GM12878 (cell line): ENCODE data around the gene MEX3D. TPM values are rescaled to one million over a fixed set of nuclear protein-coding genes. Genes with fewer than 3 reads are reported as not detected.

Experiments used
- ASH2L ChIP-seq: fragments of 300-600, 200-600 bp; sonication (generic); IDR thresholded peaks from 2 replicates; pipeline ENCODE4 v1.6.1; 2017; ENCODE audit warnings: low read depth, mild to moderate bottlenecking, borderline replicate concordance
- CEBPZ ChIP-seq: fragments of 150-350 bp; IDR thresholded peaks from 2 replicates; pipeline ENCODE4 v1.6.1; 2016; ENCODE audit warnings: low read depth, low read length
- CHD4 ChIP-seq: fragments of 200-600 bp; sonication (generic); IDR thresholded peaks from 2 replicates; pipeline ENCODE4 v1.6.1; 2016; ENCODE audit warnings: mild to moderate bottlenecking
- EP300 ChIP-seq, 2 experiments: fragments of 150-350 bp in 1 of 2; IDR thresholded peaks; 2 replicates each; pipeline ENCODE4 v1.6.1; 2011 to 2012; ENCODE audit warnings: low read depth in 2 of 2, low read length in 2 of 2, borderline replicate concordance in 1 of 2, improper control_type of control experiment in 1 of 2, inconsistent platforms in 1 of 2; ENCODE audit not compliant: control insufficient read depth in 1 of 2
- FOXM1 ChIP-seq: IDR thresholded peaks from 2 replicates; pipeline ENCODE4 v1.6.1; 2012; ENCODE audit warnings: low read depth, mild to moderate bottlenecking, inconsistent platforms, low read length, moderate library complexity
- MLLT1 ChIP-seq: fragments of 450-650 bp; IDR thresholded peaks from 2 replicates; pipeline ENCODE4 v1.6.1; 2016; ENCODE audit warnings: mild to moderate bottlenecking
- NFXL1 ChIP-seq: fragments of 450-650 bp; IDR thresholded peaks from 2 replicates; pipeline ENCODE4 v1.6.1; 2017; ENCODE audit warnings: antibody characterized with exemption, mild to moderate bottlenecking, borderline replicate concordance
- NFYB ChIP-seq: IDR thresholded peaks from 2 replicates; pipeline ENCODE4 v1.6.1; 2011; ENCODE audit warnings: low read depth, mild to moderate bottlenecking, low read length, improper control_type of control experiment, moderate library complexity; ENCODE audit not compliant: insufficient read depth
- NRF1 ChIP-seq: conservative IDR thresholded peaks from 2 replicates; pipeline ENCODE4 v1.6.1; 2011; ENCODE audit warnings: mild to moderate bottlenecking, low read depth, low read length, improper control_type of control experiment
- PAX5 ChIP-seq: IDR thresholded peaks from 2 replicates; pipeline ENCODE4 v1.6.1; 2011; ENCODE audit warnings: low read depth, low read length, borderline replicate concordance
- POU2F2 ChIP-seq: IDR thresholded peaks from 3 replicates; pipeline ENCODE4 v1.6.1; 2011; ENCODE audit warnings: low read depth, mild to moderate bottlenecking, low read length, borderline replicate concordance
- PRDM15 ChIP-seq: fragments of 450-650 bp; formaldehyde crosslinking; IDR thresholded peaks from 2 replicates; pipeline ENCODE4 v1.4.0; 2020; ENCODE audit warnings: mild to moderate bottlenecking, moderate library complexity
- RFX5 ChIP-seq: IDR thresholded peaks from 2 replicates; pipeline ENCODE4 v1.6.1; 2011; ENCODE audit warnings: low read depth, low read length, improper control_type of control experiment
- SIN3A ChIP-seq: IDR thresholded peaks from 2 replicates; pipeline ENCODE4 v1.6.1; 2012; ENCODE audit warnings: low read depth, low read length, improper control_type of control experiment
- TARDBP ChIP-seq: IDR thresholded peaks from 2 replicates; pipeline ENCODE4 v1.6.1; 2016; ENCODE audit warnings: borderline replicate concordance
- YY1 ChIP-seq: IDR thresholded peaks from 2 replicates; pipeline ENCODE4 v1.6.1; 2011; ENCODE audit warnings: low read depth, mild to moderate bottlenecking, low read length
- ZBED1 ChIP-seq: IDR thresholded peaks from 2 replicates; pipeline ENCODE4 v1.6.1; 2016; ENCODE audit warnings: borderline replicate concordance
- ZNF24 ChIP-seq: fragments of 450-650 bp; IDR thresholded peaks from 2 replicates; pipeline ENCODE4 v1.6.1; 2017; ENCODE audit warnings: antibody characterized with exemption, mild to moderate bottlenecking
- polyA plus RNA-seq, 11 experiments: library from polyadenylated mRNA; depleted of rRNA in 4 of 11; unstranded in 6 of 11; stranded (reverse) in 5 of 11; fragments of >200 nt; fragmentation: Nextera tagmentation in 4 of 11; fragmentation: Illumina TruSeq in 1 of 11; extraction: Ambion mirVana in 4 of 11; extraction: Trizol in 1 of 11; gene quantifications; 1 replicate in 1 of 11; 2 replicates in 10 of 11; pipeline versions ENCODE4 v1.2.1 to v1.2.3, GENCODE V29; 2011 to 2016; ENCODE audit warnings: inconsistent platforms in 2 of 11, missing spikeins in 2 of 11, low read depth in 1 of 11
- total RNA-seq, 4 experiments: library from RNA; depleted of rRNA in 3 of 4; stranded (reverse); fragments of >200 nt in 3 of 4; fragmentation: Illumina TruSeq in 1 of 4; extraction: Trizol in 1 of 4; gene quantifications; 2 replicates each; pipeline versions ENCODE4 v1.2.1 to v1.2.3, GENCODE V29; 2013 to 2021
- TF ChIP-seq, protein P1 (sequence below): fragments of 450-650 bp; conservative IDR thresholded peaks from 2 replicates; pipeline ENCODE4 v1.6.1; 2017; ENCODE audit warnings: mild to moderate bottlenecking, moderate library complexity

The MEX3D gene
- total and polyA plus RNA-seq, 10 of the 15 experiments (the other 5 are each of a cell fraction or from before 2014, with no cell fraction given): 0.18 to 6.8 (median 0.81) TPM

DNA sequence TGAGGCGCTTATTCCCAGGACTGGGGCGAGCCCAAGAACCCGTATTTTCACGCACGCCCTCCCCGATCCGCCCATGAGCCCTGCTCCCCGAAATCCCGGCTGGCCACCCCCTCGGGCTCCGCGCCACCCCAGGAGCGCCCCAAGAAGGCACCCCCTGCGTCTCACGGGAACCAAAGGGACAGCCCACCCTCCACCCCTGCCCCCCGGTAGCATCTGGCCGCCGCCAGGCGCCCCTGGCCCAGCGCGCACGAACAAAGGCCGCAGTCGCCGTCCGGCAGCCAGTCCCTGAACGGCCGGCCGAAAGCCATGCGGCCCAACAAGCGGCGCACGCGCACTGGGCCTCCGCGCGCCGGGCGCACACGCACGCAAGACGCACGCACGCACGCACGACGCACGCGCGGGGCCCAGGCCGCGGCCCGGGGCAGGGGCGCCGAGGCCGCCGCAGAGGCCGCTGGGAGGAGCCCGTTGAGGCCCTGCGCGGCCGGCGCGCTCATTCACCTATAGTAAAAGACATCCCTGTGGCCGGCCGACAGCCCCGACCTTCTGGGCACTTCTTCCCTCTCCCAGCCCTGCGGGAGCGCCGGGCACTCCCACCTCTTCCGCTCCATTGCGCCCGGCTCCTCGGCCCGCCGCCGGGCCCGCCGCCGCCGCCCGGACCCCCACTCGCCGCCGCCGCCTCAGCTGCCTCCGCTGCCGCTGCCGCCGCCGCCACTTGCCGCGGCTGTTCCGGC is 24.1 kb upstream of the MEX3D start (continued):
- TF ChIP-seq CEBPZ: no peak
- TF ChIP-seq ZNF24: no peak
- TF ChIP-seq, protein P1, sequence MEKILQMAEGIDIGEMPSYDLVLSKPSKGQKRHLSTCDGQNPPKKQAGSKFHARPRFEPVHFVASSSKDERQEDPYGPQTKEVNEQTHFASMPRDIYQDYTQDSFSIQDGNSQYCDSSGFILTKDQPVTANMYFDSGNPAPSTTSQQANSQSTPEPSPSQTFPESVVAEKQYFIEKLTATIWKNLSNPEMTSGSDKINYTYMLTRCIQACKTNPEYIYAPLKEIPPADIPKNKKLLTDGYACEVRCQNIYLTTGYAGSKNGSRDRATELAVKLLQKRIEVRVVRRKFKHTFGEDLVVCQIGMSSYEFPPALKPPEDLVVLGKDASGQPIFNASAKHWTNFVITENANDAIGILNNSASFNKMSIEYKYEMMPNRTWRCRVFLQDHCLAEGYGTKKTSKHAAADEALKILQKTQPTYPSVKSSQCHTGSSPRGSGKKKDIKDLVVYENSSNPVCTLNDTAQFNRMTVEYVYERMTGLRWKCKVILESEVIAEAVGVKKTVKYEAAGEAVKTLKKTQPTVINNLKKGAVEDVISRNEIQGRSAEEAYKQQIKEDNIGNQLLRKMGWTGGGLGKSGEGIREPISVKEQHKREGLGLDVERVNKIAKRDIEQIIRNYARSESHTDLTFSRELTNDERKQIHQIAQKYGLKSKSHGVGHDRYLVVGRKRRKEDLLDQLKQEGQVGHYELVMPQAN: peak; percentile 67
- no peak for TF ChIP-seq NFYB
- peak; percentile 77 for TF ChIP-seq NRF1
- TF ChIP-seq NFXL1: no peak
- TF ChIP-seq EP300 (IDR thresholded peaks at IDR 0.05; ENCODE audit: borderline replicate concordance in 1 of 2, control insufficient read depth in 1 of 2, low read depth in 2 of 2, low read length in 2 of 2): no peak
- no peak for TF ChIP-seq RFX5
- 0 out of 2 replicates have a peak, but pooled peaks have one; percentile 38 for TF ChIP-seq ZBED1
- peak; percentile 65; the same call in 1 of the 2 replicates for TF ChIP-seq SIN3A
- no peak for TF ChIP-seq ASH2L
- TF ChIP-seq PRDM15: no peak
- TF ChIP-seq CHD4: no peak
- TF ChIP-seq PAX5: no peak
- TF ChIP-seq MLLT1: no peak
- TF ChIP-seq TARDBP: 0 out of 2 replicates have a peak, but pooled peaks have one; percentile 24
- TF ChIP-seq FOXM1: no peak
- TF ChIP-seq POU2F2: peak; percentile 70; the same call in 2 of the 3 replicates
- TF ChIP-seq YY1: peak; percentile 85
